Measurements from ENCODE around the gene NUFIP2.

The NUFIP2 gene

DNA sequence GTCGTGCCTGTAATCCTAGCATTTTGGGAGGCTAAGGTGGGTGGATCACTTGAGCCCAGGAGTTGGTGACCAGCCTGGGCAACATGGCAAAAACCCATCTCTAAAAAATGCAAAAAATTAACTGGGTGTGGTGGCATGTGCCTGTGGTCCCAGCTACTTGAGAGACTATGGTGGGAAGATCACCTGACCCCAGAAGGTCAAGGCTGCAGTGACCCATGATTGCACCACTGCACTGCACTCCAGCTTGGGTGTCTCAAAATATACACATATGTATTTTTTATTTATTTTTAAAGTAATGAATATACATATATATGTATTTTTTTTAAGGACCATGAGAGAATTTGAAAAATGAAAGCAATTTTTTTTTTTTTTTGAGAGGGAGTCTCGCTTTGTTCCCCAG lies 5.1 kb upstream of the NUFIP2 start:
- H3K79me2 ChIP-seq (ENCODE audit: control insufficient read depth, low read length) = peaks cover 7% of the 10 kb centered on the region; the same call in 1 of the 2 replicates
- no peak for TF ChIP-seq EZH2phosphoT487 (IDR thresholded peaks at IDR 0.05; ENCODE audit: borderline replicate concordance, low read length)
- TF ChIP-seq, protein P1, sequence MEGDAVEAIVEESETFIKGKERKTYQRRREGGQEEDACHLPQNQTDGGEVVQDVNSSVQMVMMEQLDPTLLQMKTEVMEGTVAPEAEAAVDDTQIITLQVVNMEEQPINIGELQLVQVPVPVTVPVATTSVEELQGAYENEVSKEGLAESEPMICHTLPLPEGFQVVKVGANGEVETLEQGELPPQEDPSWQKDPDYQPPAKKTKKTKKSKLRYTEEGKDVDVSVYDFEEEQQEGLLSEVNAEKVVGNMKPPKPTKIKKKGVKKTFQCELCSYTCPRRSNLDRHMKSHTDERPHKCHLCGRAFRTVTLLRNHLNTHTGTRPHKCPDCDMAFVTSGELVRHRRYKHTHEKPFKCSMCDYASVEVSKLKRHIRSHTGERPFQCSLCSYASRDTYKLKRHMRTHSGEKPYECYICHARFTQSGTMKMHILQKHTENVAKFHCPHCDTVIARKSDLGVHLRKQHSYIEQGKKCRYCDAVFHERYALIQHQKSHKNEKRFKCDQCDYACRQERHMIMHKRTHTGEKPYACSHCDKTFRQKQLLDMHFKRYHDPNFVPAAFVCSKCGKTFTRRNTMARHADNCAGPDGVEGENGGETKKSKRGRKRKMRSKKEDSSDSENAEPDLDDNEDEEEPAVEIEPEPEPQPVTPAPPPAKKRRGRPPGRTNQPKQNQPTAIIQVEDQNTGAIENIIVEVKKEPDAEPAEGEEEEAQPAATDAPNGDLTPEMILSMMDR (IDR thresholded peaks at IDR 0.05; ENCODE audit: low read depth, low read length, poor library complexity, severe bottlenecking) = no peak
- H4K20me1 ChIP-seq (ENCODE audit: control insufficient read depth, insufficient read depth, low read depth, low read length) = no peaks in the 10 kb centered on the region
- peaks cover 15% of the 10 kb centered on the region for H3K4me1 ChIP-seq (ENCODE audit: control insufficient read depth, low read length)
- no peak overlapping the region for H3K4me2 ChIP-seq (ENCODE audit: low read length)
- H3K4me3 ChIP-seq (ENCODE audit: low read length) = no peak overlapping the region
- no peaks in the 10 kb centered on the region for H3K36me3 ChIP-seq (ENCODE audit: control insufficient read depth, low read length)
- H3K27ac ChIP-seq (ENCODE audit: low read depth, low read length) = no peak overlapping the region
- no peaks in the 10 kb centered on the region for H3K9me2 ChIP-seq (replicated peaks; ENCODE audit: control insufficient read depth, low read length)
- peaks cover 17% of the 10 kb centered on the region for H3F3A ChIP-seq (ENCODE audit: control insufficient read depth, insufficient read depth)
- no peaks in the 10 kb centered on the region for H3K27me3 ChIP-seq (ENCODE audit: control insufficient read depth, low read length)
- no peaks in the 10 kb centered on the region for H3K9me3 ChIP-seq (ENCODE audit: control insufficient read depth, insufficient read depth, low read length)

DNA sequence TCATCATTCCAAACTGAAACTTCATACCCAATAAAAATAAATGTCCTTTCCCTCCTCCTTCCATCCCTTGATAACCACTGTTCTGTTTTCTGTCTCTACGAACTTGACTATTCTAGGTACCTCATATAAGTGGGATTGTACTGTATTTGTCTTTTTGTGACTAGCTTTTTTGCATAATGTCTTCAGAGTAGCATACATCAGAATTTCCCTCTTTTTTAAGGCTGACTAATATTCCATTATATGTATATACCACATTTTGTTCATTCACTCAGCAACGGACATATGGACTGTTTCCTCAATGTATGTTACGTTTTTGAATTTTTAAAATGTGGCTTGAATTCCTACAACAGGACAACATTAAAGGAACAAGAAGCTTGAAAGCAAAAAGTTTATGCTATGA lies 1.5 kb upstream of the NUFIP2 start:
- Histone ChIP-seq H3K27ac (ENCODE audit: low read depth, low read length) (peak overlapping the region; percentile 96), H3K27me3 (ENCODE audit: control insufficient read depth, low read length) (no peaks in the 10 kb centered on the region), H3K4me3 (ENCODE audit: low read length) (peak overlapping the region; percentile 98; the same call in 1 of the 2 replicates), H3K9me2 (replicated peaks; ENCODE audit: control insufficient read depth, low read length) (no peaks in the 10 kb centered on the region), H3K79me2 (ENCODE audit: control insufficient read depth, low read length) (peaks cover 42% of the 10 kb centered on the region), H3K4me2 (ENCODE audit: low read length) (peak overlapping the region; percentile 94), H3K9me3 (ENCODE audit: control insufficient read depth, insufficient read depth, low read length) (no peaks in the 10 kb centered on the region), H3F3A (ENCODE audit: control insufficient read depth, insufficient read depth) (peaks cover 24% of the 10 kb centered on the region), H4K20me1 (ENCODE audit: control insufficient read depth, insufficient read depth, low read depth, low read length) (peaks cover 15% of the 10 kb centered on the region), H3K36me3 (ENCODE audit: control insufficient read depth, low read length) (peaks cover 26% of the 10 kb centered on the region), H3K4me1 (ENCODE audit: control insufficient read depth, low read length) (peaks cover 19% of the 10 kb centered on the region)
- no peak for TF ChIP-seq EZH2phosphoT487 (IDR thresholded peaks at IDR 0.05; ENCODE audit: borderline replicate concordance, low read length)
- TF ChIP-seq, protein P1 (IDR thresholded peaks at IDR 0.05; ENCODE audit: low read depth, low read length, poor library complexity, severe bottlenecking) = no peak

DNA sequence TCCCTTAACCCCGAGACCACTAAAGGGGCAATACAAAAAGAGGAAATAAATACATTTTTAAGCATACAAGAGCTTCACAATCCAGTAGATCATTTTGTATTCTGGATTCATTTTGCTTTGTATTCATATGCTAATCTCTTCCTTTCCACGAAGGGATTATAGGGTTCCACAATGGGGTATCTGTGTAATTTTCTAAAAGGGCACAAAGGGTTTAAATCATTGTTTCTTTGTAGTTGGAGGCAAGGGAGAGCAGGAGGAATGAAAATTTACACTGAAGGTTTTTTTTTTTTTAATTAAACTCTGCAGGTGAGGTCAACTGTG lies 592 bp upstream of the NUFIP2 start:
- Histone ChIP-seq H3K9me3 (ENCODE audit: control insufficient read depth, insufficient read depth, low read length) (no peaks in the 10 kb centered on the region), H3K79me2 (ENCODE audit: control insufficient read depth, low read length) (peaks cover 51% of the 10 kb centered on the region), H3K27ac (ENCODE audit: low read depth, low read length) (peak overlapping the region; percentile 96), H4K20me1 (ENCODE audit: control insufficient read depth, insufficient read depth, low read depth, low read length) (peaks cover 24% of the 10 kb centered on the region), H3K4me2 (ENCODE audit: low read length) (peak overlapping the region; percentile 94), H3F3A (ENCODE audit: control insufficient read depth, insufficient read depth) (peaks cover 19% of the 10 kb centered on the region), H3K27me3 (ENCODE audit: control insufficient read depth, low read length) (no peaks in the 10 kb centered on the region), H3K4me3 (ENCODE audit: low read length) (peak overlapping the region; percentile 98), H3K9me2 (replicated peaks; ENCODE audit: control insufficient read depth, low read length) (no peaks in the 10 kb centered on the region), H3K4me1 (ENCODE audit: control insufficient read depth, low read length) (peaks cover 28% of the 10 kb centered on the region), H3K36me3 (ENCODE audit: control insufficient read depth, low read length) (peaks cover 35% of the 10 kb centered on the region)
- TF ChIP-seq, protein P1 (IDR thresholded peaks at IDR 0.05; ENCODE audit: low read depth, low read length, poor library complexity, severe bottlenecking) = no peak
- no peak for TF ChIP-seq EZH2phosphoT487 (IDR thresholded peaks at IDR 0.05; ENCODE audit: borderline replicate concordance, low read length)
